ENCODE data around the gene OR6Y1.

The OR6Y1 gene

DNA sequence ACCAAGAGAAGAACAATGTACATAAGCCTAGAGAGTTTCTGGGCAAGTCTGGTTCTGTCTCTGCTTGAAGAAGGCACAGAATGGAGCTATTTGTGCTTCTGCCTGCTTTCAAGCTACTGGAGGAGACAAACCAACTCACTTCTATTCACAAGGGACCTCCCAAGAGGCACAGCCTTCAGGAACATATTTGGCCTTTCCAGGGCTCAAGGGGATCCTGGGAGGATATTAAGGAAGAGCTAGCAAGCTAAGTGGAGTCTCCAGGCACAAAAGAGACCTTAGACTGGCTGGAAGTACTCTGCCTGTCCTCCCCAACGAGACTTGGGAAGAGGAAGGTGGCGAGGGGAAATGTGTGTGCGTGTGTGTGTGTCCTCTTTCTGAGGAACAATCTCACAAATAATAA is at the start of gene OR6Y1:
TSS of gene OR6Y1 (minus strand) at position 54 of the 400 bp plus-strand sequence. CDS start 6,300 bp downstream, outside the sequence.
- H3K4me3 ChIP-seq (ENCODE audit: low read depth, low read length) = no peak within 1 kb of the TSS
- TF ChIP-seq, protein P1, sequence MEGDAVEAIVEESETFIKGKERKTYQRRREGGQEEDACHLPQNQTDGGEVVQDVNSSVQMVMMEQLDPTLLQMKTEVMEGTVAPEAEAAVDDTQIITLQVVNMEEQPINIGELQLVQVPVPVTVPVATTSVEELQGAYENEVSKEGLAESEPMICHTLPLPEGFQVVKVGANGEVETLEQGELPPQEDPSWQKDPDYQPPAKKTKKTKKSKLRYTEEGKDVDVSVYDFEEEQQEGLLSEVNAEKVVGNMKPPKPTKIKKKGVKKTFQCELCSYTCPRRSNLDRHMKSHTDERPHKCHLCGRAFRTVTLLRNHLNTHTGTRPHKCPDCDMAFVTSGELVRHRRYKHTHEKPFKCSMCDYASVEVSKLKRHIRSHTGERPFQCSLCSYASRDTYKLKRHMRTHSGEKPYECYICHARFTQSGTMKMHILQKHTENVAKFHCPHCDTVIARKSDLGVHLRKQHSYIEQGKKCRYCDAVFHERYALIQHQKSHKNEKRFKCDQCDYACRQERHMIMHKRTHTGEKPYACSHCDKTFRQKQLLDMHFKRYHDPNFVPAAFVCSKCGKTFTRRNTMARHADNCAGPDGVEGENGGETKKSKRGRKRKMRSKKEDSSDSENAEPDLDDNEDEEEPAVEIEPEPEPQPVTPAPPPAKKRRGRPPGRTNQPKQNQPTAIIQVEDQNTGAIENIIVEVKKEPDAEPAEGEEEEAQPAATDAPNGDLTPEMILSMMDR (IDR thresholded peaks at IDR 0.05; ENCODE audit: insufficient read depth, low read depth, low read length, missing control alignments) = no peak
- DNase-seq (ENCODE audit: low read depth) = no peak

GRCh38 chr1:158600735-158601134 is 46.5 kb upstream of the OR6Y1 start:
- TF ChIP-seq, protein P1 (IDR thresholded peaks at IDR 0.05; ENCODE audit: insufficient read depth, low read depth, low read length, missing control alignments) = no peak
- no peak for DNase-seq (ENCODE audit: low read depth)
- no peak overlapping the region for H3K4me3 ChIP-seq (ENCODE audit: low read depth, low read length)

DNA sequence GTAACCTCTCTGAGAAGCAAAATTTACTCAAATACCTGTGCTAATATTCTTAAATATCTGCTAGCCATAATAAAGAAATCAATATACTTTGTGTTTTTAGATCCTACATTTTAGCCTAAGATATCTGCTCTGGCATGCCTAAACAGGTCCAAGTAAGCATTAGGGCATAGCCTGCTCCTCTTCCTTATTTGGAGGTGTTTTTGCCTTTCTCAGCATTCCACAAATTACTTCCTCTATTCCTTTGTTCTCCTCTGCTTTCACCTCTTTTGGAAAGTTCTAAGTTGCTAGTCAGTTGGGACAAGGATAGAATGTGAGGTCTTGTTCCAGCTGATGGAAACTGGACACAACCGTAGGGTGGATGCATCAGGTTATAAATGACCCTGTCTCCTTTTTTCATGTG is 32.7 kb upstream of the OR6Y1 start:
- TF ChIP-seq, protein P1 (IDR thresholded peaks at IDR 0.05; ENCODE audit: insufficient read depth, low read depth, low read length, missing control alignments) = no peak
- DNase-seq (ENCODE audit: low read depth) = no peak
- no peak overlapping the region for H3K4me3 ChIP-seq (ENCODE audit: low read depth, low read length)

GRCh38 chr1:158583962-158584361 is 29.8 kb upstream of the OR6Y1 start:
- H3K4me3 ChIP-seq (ENCODE audit: low read depth, low read length) = no peak overlapping the region
- DNase-seq (ENCODE audit: low read depth) = no peak

GRCh38 chr1:158579733-158580132 is 25.5 kb upstream of the OR6Y1 start, which contains the start of gene OR10X1:
Gene OR10X1 (minus strand): TSS chr1:158579899. CDS start chr1:158579899, 0 bp downstream.
- TF ChIP-seq, protein P1 (IDR thresholded peaks at IDR 0.05; ENCODE audit: insufficient read depth, low read depth, low read length, missing control alignments) = no peak
- H3K4me3 ChIP-seq (ENCODE audit: low read depth, low read length) = no peak within 1 kb of the TSS

More at GRCh38 chr1:158583962-158584361, 29.8 kb upstream of the OR6Y1 start:
- TF ChIP-seq, protein P1 (IDR thresholded peaks at IDR 0.05; ENCODE audit: insufficient read depth, low read depth, low read length, missing control alignments) = no peak

DNA sequence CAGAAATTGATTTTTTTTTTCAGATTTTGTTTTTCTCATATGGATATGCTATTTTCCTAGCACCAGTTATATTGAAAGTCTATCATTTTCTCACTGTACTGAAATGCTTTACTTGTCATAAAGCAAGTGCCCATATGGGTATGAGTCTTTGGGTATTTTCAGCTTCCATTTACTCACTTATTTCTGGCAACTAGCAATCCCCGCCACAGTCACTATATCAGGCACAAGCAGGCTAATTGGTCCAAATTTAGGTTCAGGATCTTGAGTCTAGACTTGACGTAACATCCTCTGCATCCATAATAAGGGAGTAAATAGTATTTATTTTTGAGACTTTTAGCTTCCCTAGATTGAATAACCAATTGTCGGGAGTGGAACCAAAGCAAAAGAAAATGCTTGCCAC is 23.4 kb upstream of the OR6Y1 start:
- no peak overlapping the region for H3K4me3 ChIP-seq (ENCODE audit: low read depth, low read length)
- no peak for DNase-seq (ENCODE audit: low read depth)
- TF ChIP-seq, protein P1 (IDR thresholded peaks at IDR 0.05; ENCODE audit: insufficient read depth, low read depth, low read length, missing control alignments) = no peak

More at GRCh38 chr1:158579733-158580132, 25.5 kb upstream of the OR6Y1 start, which contains the start of gene OR10X1:
- no peak for DNase-seq (ENCODE audit: low read depth)

- DNase-seq (ENCODE audit: low read depth) = no peak
- TF ChIP-seq, protein P1 (IDR thresholded peaks at IDR 0.05; ENCODE audit: insufficient read depth, low read depth, low read length, missing control alignments) = no peak
- no peak overlapping the region for H3K4me3 ChIP-seq (ENCODE audit: low read depth, low read length)
Observed at GRCh38 chr1:158572226-158572625, 18.0 kb upstream of the OR6Y1 start.
